ENCODE measurements around the gene MVB12A. TPM values are rescaled to one million over a fixed set of nuclear protein-coding genes. Genes with fewer than 3 reads are reported as not detected.

Gene MVB12A
- total RNA-seq = 45.3 TPM
- long read RNA-seq, transcript MVB12A-201 (9 exons, 2,223 nt) = major isoform, 27 of 45 reads
- long read RNA-seq, partial matches to known transcripts = 8 of 45 reads
- long read RNA-seq, other reads (novel, unspliced or antisense) = 9 of 45 reads

DNA sequence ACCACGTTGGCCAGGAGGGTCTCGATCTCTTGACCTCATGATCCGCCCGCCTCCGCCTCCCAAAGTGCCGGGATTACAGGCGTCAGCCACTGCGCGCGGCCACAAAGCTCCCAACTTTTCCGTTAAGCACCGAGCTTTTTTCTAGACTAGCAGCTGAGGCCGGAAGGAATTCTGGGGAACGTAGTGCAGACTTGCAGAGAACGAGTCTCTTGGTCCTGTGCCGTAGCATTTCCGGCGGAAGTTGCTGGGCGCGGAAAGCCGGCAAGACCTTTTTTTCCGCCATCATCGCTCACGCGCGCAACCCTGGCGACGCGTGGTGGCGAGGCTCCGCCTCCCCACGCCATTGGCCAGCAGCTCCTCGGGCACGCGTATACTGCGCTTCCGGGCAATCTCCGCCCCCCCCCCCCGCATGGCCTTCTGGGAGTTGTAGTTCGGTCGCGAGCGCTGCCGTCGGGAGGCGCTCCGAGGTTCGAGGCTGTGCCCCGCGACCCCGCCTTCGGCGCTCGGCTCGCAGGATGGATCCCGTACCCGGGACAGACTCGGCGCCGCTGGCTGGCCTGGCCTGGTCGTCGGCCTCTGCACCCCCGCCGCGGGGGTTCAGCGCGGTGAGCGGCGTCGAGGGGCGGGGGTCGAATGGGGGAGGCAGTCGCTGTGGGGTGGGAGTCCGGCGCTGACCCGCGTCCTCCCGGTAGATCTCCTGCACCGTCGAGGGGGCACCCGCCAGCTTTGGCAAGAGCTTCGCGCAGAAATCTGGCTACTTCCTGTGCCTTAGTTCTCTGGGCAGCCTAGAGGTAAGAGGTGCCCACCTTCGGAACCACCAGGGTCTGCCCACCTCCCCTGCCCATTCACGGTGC is at the start of gene MVB12A:
TSS of gene MVB12A (plus strand) at position 427 of the 854 bp plus-strand sequence. CDS start at position 516, 89 bp downstream.
- H3K4me1 ChIP-seq = peaks cover 14% of the 10 kb centered on the region
- intact Hi-C loops (cut with DNase I) = no loop called here
- DNase-seq (peak; percentile 99), ATAC-seq (peak; percentile 98 to 99)
- H3K27me3 ChIP-seq (ENCODE audit: low read depth) = no peaks in the 10 kb centered on the region
- H3K27ac ChIP-seq = peak within 1 kb of the TSS; percentile 78
- no peaks in the 10 kb centered on the region for H3K9me3 ChIP-seq
- peaks cover 12% of the 10 kb centered on the region for H3K36me3 ChIP-seq
- peak within 1 kb of the TSS; percentile 79 for H3K4me3 ChIP-seq
- TF ChIP-seq, protein P1, sequence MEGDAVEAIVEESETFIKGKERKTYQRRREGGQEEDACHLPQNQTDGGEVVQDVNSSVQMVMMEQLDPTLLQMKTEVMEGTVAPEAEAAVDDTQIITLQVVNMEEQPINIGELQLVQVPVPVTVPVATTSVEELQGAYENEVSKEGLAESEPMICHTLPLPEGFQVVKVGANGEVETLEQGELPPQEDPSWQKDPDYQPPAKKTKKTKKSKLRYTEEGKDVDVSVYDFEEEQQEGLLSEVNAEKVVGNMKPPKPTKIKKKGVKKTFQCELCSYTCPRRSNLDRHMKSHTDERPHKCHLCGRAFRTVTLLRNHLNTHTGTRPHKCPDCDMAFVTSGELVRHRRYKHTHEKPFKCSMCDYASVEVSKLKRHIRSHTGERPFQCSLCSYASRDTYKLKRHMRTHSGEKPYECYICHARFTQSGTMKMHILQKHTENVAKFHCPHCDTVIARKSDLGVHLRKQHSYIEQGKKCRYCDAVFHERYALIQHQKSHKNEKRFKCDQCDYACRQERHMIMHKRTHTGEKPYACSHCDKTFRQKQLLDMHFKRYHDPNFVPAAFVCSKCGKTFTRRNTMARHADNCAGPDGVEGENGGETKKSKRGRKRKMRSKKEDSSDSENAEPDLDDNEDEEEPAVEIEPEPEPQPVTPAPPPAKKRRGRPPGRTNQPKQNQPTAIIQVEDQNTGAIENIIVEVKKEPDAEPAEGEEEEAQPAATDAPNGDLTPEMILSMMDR (IDR thresholded peaks at IDR 0.05) = no peak

GRCh38 chr19:17376935-17377600 is 42.8 kb upstream of the MVB12A start, which contains the start of gene PLVAP:
TSS of gene PLVAP (minus strand) at chr19:17377342. CDS start at chr19:17377288, 54 bp downstream.
- TF ChIP-seq, protein P1 (IDR thresholded peaks at IDR 0.05) = no peak
- Histone ChIP-seq H3K4me1 (peaks cover 19% of the 10 kb centered on the region), H3K27ac (no peak within 1 kb of the TSS), H3K27me3 (ENCODE audit: low read depth) (peaks cover 3% of the 10 kb centered on the region), H3K36me3 (no peaks in the 10 kb centered on the region), H3K4me3 (peak within 1 kb of the TSS; percentile 34), H3K9me3 (no peaks in the 10 kb centered on the region)
- intact Hi-C loops (cut with DNase I) = no loop called here
- DNase-seq (peak; percentile 50), ATAC-seq (peak; percentile 60 to 63)

DNA sequence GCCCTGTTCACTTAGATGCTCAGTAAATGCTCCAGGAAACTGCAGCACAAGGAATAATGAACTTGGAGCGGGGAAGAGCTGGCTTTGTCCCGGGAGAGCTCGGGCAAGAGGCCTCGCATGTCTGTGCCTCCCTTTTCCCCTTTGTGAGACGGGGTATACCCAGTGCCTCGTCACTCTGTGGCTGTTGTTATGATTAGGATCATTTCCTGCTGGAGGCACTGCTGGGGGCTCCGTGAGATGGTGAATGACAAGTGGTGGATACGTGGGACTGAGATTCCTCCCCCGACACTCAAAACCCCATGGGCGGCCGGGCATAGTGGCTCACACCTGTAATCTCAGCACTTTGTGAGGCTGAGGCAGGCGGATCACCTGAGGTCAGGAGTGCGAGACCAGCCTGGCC is 41.6 kb upstream of the MVB12A start:
- TF ChIP-seq, protein P1 (IDR thresholded peaks at IDR 0.05) = no peak
- Histone ChIP-seq H3K4me1 (peaks cover 31% of the 10 kb centered on the region), H3K27ac (no peak overlapping the region), H3K4me3 (no peak overlapping the region), H3K36me3 (no peaks in the 10 kb centered on the region), H3K27me3 (ENCODE audit: low read depth) (peaks cover 3% of the 10 kb centered on the region), H3K9me3 (no peaks in the 10 kb centered on the region)
- intact Hi-C loops (cut with DNase I) = no loop called here
- ATAC-seq (no peak), DNase-seq (no peak)

DNA sequence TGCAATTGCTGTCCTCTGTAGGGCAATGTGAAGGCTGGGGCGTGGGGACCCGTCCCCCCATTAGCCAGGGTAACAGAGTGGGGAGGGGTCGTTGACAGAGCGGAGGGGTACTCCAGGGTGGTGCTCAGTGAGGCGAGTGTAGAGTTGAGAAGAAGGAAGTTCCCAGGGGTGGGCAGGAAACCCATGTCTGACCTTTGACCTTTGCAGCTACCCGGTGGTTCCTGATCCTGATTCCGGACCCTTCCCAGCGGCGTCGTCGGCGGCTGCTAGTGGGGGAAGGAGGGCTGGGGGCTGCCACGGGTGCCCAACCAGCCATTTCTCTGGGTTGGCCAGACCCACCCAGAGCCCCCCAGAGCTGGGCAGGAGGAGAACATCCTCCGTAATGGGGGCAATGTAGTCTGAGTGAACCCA is 40.6 kb upstream of the MVB12A start:
- intact Hi-C loops (cut with DNase I) = no loop called here
- Histone ChIP-seq H3K4me3 (no peak overlapping the region), H3K36me3 (no peaks in the 10 kb centered on the region), H3K27ac (no peak overlapping the region), H3K27me3 (ENCODE audit: low read depth) (peaks cover 3% of the 10 kb centered on the region), H3K9me3 (no peaks in the 10 kb centered on the region), H3K4me1 (peaks cover 31% of the 10 kb centered on the region)
- no peak for DNase-seq
- ATAC-seq = no peak
- TF ChIP-seq, protein P1 (IDR thresholded peaks at IDR 0.05) = no peak

DNA sequence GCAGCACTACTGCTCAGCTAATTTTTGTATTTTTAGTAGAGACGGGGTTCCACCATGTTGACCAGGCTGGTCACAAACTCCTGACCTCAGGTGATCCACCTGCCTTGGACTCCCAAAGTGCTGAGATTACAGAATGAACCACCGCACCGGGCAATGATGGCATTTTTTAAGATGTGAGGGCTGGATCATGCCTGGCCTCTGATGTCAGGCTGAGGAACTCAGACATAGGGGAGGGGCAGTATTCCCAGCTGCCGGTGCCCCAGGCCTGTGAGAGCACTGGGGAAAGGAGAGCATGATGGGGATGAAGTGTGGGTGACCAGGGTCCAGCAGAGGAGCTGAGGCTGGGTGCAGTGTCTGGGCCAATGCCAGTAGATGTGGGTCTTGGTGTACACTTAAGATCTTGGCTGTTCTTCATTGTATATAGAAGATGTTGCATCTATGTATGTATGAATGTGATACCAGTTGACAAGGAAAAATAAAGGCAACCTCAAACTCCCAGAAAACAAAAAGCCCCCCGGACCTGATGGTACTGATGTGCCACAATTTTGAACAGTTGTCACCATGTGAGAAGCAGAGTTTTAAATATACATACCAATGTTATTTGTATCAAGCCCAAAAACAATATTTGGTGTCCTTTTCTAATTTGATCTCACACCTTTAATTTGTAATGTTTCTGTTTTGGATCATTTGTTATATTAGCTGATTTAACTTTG is 39.3 kb upstream of the MVB12A start:
- Histone ChIP-seq H3K27ac (no peak overlapping the region), H3K36me3 (no peaks in the 10 kb centered on the region), H3K4me1 (peaks cover 31% of the 10 kb centered on the region), H3K4me3 (no peak overlapping the region), H3K27me3 (ENCODE audit: low read depth) (peaks cover 3% of the 10 kb centered on the region), H3K9me3 (no peaks in the 10 kb centered on the region)
- ATAC-seq (no peak), DNase-seq (no peak)
- intact Hi-C loops (cut with DNase I) = no loop called here
- TF ChIP-seq, protein P1 (IDR thresholded peaks at IDR 0.05) = no peak
